Osteocyte (in vitro differentiated cells): ENCODE data around the gene CORO2B. TPM values are rescaled to one million over a fixed set of nuclear protein-coding genes. Genes with fewer than 3 reads are reported as not detected.
"Not testable (repeated sequence)": the region's sequence is repeated elsewhere in the genome, so short reads cannot be mapped to it uniquely, and the experiment has no call there.

ENCODE experiments used
- DNase-seq: peaks from one replicate; pipeline ENCODE4 v3.0.0; 2021; ENCODE audit warnings: mixed read lengths; ENCODE audit not compliant: unreplicated experiment; ENCODE audit errors: extremely low spot score
- H3K27ac Mint-ChIP-seq: one replicate; pipeline ENCODE4 v1.8.0; 2021; ENCODE audit warnings: mild to moderate bottlenecking, mixed read lengths; ENCODE audit not compliant: unreplicated experiment
- H3K27me3 Mint-ChIP-seq: one replicate; pipeline ENCODE4 v1.8.0; 2021; ENCODE audit warnings: mixed read lengths; ENCODE audit not compliant: unreplicated experiment
- H3K36me3 Mint-ChIP-seq: one replicate; pipeline ENCODE4 v1.8.0; 2021; ENCODE audit warnings: mixed read lengths; ENCODE audit not compliant: unreplicated experiment
- H3K4me1 Mint-ChIP-seq: one replicate; pipeline ENCODE4 v1.8.0; 2021; ENCODE audit warnings: mixed read lengths; ENCODE audit not compliant: unreplicated experiment
- H3K4me3 Mint-ChIP-seq: one replicate; pipeline ENCODE4 v1.8.0; 2021; ENCODE audit warnings: mild to moderate bottlenecking, moderate library complexity, mixed read lengths; ENCODE audit not compliant: unreplicated experiment
- H3K9me3 Mint-ChIP-seq: one replicate; pipeline ENCODE4 v1.8.0; 2021; ENCODE audit warnings: mixed read lengths; ENCODE audit not compliant: unreplicated experiment
- total RNA-seq: library from RNA; stranded (reverse); gene quantifications from 2 replicates; pipeline ENCODE4 v1.2.1, GENCODE V29; 2021
- TF ChIP-seq, protein P1 (sequence below): fragments of 200-600 bp; sonication (generic); IDR thresholded peaks from 2 replicates; pipeline ENCODE4 v1.5.0; 2021; ENCODE audit warnings: antibody characterized with exemption, mild to moderate bottlenecking, moderate library complexity

The CORO2B gene
- total RNA-seq, 1 donor from 2014 or later = 22.6 TPM

DNA sequence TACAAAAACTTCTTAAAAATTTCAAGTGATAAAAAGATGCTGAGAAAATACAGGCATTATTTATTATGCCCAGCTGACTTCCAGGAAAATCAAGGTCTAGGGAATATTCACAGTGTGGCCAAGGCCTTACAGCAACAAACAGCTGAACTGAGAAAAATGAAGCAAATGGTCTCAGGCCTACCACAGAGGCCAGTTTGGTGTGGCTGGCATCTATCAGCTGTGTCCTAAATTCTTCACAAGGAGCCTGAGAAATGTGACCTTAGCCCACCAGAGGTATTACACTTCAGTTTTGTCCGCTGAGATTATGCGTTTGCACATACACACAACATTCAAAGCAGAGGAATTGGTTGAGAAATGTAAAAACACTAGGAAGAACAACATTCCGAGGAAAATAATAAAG is 164.5 kb downstream of the CORO2B start:
- Mint-ChIP-seq H3K9me3 (no peaks in the 10 kb centered on the region), H3K27ac (no peak overlapping the region), H3K27me3 (peaks cover 10% of the 10 kb centered on the region), H3K4me3 (no peak overlapping the region), H3K4me1 (no peaks in the 10 kb centered on the region), H3K36me3 (no peaks in the 10 kb centered on the region)
- TF ChIP-seq, protein P1, sequence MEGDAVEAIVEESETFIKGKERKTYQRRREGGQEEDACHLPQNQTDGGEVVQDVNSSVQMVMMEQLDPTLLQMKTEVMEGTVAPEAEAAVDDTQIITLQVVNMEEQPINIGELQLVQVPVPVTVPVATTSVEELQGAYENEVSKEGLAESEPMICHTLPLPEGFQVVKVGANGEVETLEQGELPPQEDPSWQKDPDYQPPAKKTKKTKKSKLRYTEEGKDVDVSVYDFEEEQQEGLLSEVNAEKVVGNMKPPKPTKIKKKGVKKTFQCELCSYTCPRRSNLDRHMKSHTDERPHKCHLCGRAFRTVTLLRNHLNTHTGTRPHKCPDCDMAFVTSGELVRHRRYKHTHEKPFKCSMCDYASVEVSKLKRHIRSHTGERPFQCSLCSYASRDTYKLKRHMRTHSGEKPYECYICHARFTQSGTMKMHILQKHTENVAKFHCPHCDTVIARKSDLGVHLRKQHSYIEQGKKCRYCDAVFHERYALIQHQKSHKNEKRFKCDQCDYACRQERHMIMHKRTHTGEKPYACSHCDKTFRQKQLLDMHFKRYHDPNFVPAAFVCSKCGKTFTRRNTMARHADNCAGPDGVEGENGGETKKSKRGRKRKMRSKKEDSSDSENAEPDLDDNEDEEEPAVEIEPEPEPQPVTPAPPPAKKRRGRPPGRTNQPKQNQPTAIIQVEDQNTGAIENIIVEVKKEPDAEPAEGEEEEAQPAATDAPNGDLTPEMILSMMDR = no peak
- peak; percentile 7 for DNase-seq

DNA sequence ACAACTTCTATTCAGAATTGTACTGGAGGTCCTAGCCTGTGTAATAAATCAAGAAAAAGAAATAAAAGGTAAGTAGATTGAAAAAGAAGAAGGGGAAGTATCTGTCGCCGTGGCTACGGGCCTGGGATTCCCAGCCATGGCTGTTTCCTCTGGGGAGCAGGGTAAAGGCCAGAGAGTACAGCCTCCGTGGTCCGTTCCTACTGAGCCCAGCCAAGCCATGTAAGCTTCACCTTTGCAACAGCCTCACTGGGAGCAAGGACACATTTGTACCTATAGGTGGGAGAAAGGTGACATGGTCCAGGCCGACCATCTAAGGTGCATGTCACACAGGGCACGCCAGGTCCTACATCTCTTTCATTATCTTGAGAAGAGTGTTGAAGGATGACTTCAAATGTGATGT is 170.6 kb downstream of the CORO2B start:
- no peak overlapping the region for H3K4me3 Mint-ChIP-seq
- peaks cover 2% of the 10 kb centered on the region for H3K27me3 Mint-ChIP-seq
- no peaks in the 10 kb centered on the region for H3K36me3 Mint-ChIP-seq
- H3K4me1 Mint-ChIP-seq = no peaks in the 10 kb centered on the region
- DNase-seq = peak; percentile 53
- TF ChIP-seq, protein P1 = no peak
- H3K27ac Mint-ChIP-seq = no peak overlapping the region
- no peaks in the 10 kb centered on the region for H3K9me3 Mint-ChIP-seq

DNA sequence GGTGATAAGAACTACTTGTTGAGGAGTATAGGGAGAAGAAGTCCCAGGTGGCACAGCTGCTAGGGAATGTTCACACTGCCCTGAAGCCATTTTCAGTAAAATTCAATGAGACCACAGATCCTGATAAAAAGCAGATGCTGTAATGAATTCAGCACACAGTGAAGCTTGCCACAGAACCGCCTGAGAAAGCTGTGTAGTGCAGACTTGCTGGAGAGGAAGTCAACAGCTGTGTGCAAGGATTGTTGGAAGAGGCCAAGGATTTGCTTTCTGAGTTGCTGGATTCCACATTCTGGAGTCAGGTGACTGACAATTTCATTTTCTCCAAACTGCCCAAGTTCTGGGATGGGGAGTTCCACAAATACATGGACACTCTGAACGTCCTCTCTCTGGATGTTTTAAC is 171.0 kb downstream of the CORO2B start:
- DNase-seq = no peak
- no peak overlapping the region for H3K4me3 Mint-ChIP-seq
- H3K27me3 Mint-ChIP-seq = peaks cover 4% of the 10 kb centered on the region
- H3K36me3 Mint-ChIP-seq = no peaks in the 10 kb centered on the region
- no peaks in the 10 kb centered on the region for H3K4me1 Mint-ChIP-seq
- TF ChIP-seq, protein P1 = no peak
- H3K27ac Mint-ChIP-seq = no peak overlapping the region
- no peaks in the 10 kb centered on the region for H3K9me3 Mint-ChIP-seq

DNA sequence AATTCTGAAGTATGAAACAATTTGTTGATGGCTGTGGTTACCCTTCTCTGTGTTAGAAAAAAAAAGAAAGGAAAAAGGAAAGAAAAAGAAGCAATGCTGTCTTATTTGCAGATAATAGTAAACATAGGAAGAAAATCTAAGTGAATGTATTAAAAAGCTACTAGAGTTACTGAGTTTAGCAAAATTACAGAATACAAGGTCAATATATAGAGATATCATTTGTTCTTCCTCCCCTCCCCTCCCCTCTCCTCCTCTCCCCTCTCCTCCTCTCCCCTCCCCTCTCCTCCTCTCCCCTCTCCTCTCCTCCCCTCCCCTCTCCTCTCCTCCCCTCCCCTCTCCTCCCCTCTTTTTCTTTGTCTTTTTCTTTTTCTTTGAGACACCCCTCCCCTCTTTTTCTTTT is 172.8 kb downstream of the CORO2B start:
- no peak for DNase-seq
- Mint-ChIP-seq H3K4me1 (no peaks in the 10 kb centered on the region), H3K4me3 (no peak overlapping the region)

DNA sequence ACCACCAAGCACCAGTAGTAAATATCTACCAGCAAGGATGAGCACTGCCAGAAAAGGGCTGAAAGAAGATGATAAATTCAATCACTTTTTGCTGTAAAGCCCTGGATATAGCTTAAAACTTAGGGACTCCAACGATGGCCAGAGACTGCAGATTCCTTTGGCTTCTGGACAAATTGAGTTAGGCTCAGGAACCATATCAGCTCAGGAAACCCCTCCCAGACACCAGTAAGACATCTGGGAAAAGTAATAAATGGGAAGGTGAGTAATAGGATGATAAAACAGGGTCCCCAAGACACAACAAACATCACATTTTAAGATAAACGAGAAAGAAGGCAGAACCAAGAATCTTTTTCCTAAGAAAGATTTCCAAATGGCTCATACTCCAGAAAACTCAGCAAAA is 176.9 kb downstream of the CORO2B start:
- H3K4me1 Mint-ChIP-seq = no peaks in the 10 kb centered on the region
- peaks cover 26% of the 10 kb centered on the region for H3K27me3 Mint-ChIP-seq
- no peaks in the 10 kb centered on the region for H3K36me3 Mint-ChIP-seq
- no peaks in the 10 kb centered on the region for H3K9me3 Mint-ChIP-seq
- peak; percentile 2 for DNase-seq
- no peak overlapping the region for H3K4me3 Mint-ChIP-seq
- TF ChIP-seq, protein P1 = no peak
- no peak overlapping the region for H3K27ac Mint-ChIP-seq

More for the DNA sequence above, 172.8 kb downstream of the CORO2B start:
- Mint-ChIP-seq H3K36me3 (no peaks in the 10 kb centered on the region), H3K27me3 (peaks cover 16% of the 10 kb centered on the region), H3K9me3 (no peaks in the 10 kb centered on the region), H3K27ac (no peak overlapping the region)
- TF ChIP-seq, protein P1 = no peak

DNA sequence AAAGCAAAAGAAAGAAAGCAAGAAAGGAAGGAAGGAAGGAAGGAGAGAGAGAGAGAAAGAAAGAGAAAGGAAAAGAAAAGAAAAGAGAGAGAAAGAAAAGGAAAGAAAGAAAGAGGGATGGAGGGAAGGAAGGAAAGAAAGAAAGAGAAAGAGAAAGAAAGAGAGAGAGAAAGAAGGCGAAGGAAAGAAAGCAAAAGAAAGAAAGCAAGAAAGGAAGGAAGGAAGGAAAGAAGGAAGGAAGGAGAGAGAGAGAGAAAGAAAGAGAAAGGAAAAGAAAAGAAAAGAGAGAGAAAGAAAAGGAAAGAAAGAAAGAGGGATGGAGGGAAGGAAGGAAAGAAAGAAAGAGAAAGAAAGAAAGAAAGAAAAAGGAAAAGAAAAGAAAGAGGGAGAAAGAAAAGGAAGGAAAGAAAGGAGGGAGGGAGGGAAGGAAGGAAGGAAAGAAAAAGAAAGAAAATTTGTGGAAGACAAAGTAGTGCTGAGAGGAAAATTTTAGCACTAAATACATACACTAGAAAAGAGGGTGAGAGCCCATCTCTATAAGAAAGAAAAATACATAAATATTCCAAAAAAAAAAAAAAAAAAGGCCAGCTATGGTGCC is 181.3 kb downstream of the CORO2B start:
- H3K27ac Mint-ChIP-seq, H3K4me1 Mint-ChIP-seq, H3K36me3 Mint-ChIP-seq, H3K4me3 Mint-ChIP-seq, DNase-seq, H3K9me3 Mint-ChIP-seq: not testable (repeated sequence)
- peaks cover 44% of the 10 kb centered on the region for H3K27me3 Mint-ChIP-seq
